ENCODE measurements around the gene NCOA1. TPM values are rescaled to one million over a fixed set of nuclear protein-coding genes. Genes with fewer than 3 reads are reported as not detected.

The NCOA1 gene
- total and polyA plus RNA-seq, 2 donors (not counting 3 experiments of a cell fraction or from before 2014, with no cell fraction given) = 11.4 to 14.1 TPM

DNA sequence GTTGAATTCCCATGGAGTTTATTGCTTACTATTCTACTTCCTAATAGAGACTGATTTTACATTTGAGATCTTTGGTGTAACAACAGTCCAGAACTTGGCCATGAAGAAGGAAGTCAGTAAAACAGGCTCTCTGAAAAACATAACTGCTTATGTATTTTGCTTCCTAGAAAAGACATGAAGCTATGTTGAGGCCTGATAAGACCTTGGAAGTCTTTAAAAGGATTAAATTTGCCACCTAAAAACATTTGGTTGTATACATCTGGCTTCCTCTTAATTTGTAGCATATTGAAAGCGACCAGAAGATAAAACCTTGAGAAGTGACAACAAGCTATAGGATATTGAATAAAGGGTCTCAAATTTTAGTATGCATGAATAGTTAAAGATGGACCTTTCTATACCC, 265.7 kb downstream of the NCOA1 start:
- dilution Hi-C loops (cut with MboI; ENCODE audit: extremely low pct_ligation_motif_present, low sequenced_read_pairs) (no loop called here), intact Hi-C loops (cut with micrococcal nuclease) (no loop called here)
- peaks cover 0 to 7% of the 10 kb centered on the region in 2 experiments for H3K36me3 ChIP-seq (ENCODE audit: control insufficient read depth in 2 of 2, extremely low read depth in 1 of 2, insufficient read depth in 2 of 2, low read length in 2 of 2)
- CTCF ChIA-PET = no interaction called here
- no peaks in the 10 kb centered on the region for H3K27me3 ChIP-seq (ENCODE audit: control insufficient read depth in 2 of 2, insufficient read depth in 2 of 2, low read length in 2 of 2)
- H3K9me1 ChIP-seq (replicated peaks; ENCODE audit: control insufficient read depth, extremely low read depth, insufficient read depth, low read length) = no peaks in the 10 kb centered on the region
- H3K27ac ChIP-seq (ENCODE audit: insufficient read depth, low read depth, low read length) = no peak overlapping the region
- H4K20me1 ChIP-seq (replicated peaks; ENCODE audit: control insufficient read depth, extremely low read depth, insufficient read depth, low read length) = no peaks in the 10 kb centered on the region
- TF ChIP-seq POLR2AphosphoS5 (IDR thresholded peaks at IDR 0.05; ENCODE audit: insufficient read depth, low read depth, low read length) (no peak), GATA2 (IDR thresholded peaks at IDR 0.05; ENCODE audit: insufficient read depth, insufficient read length, low read depth, low read length) (no peak), FOS (IDR thresholded peaks at IDR 0.05; ENCODE audit: borderline replicate concordance, insufficient read depth, low read length) (no peak), EZH2 (IDR thresholded peaks at IDR 0.05; ENCODE audit: borderline replicate concordance, low read depth, low read length, severe bottlenecking) (no peak), POLR2A (IDR thresholded peaks at IDR 0.05; ENCODE audit: low read depth, low read length) (no peak), JUN (IDR thresholded peaks at IDR 0.05; ENCODE audit: borderline replicate concordance, insufficient read depth, insufficient read length, low read depth) (no peak), CTCF (IDR thresholded peaks at IDR 0.05; ENCODE audit: extremely low read depth in 1 of 2, insufficient read depth in 1 of 2, low read depth in 1 of 2, low read length in 2 of 2) (no peak)
- TF ChIP-seq, protein P1, sequence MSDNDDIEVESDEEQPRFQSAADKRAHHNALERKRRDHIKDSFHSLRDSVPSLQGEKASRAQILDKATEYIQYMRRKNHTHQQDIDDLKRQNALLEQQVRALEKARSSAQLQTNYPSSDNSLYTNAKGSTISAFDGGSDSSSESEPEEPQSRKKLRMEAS (IDR thresholded peaks at IDR 0.05; ENCODE audit: insufficient read depth, insufficient read length) = no peak
- no peak overlapping the region for H3K4me3 ChIP-seq (replicated peaks in 1 of 3; ENCODE audit: insufficient read depth in 1 of 3, low read depth in 1 of 3, low read length in 3 of 3)
- no peak overlapping the region for H3K4me2 ChIP-seq (ENCODE audit: insufficient read depth, low read length)
- no peaks in the 10 kb centered on the region for H3K9me3 ChIP-seq (replicated peaks; ENCODE audit: control insufficient read depth, insufficient read depth, low read length)
- H3K9ac ChIP-seq (replicated peaks; ENCODE audit: extremely low read depth, insufficient read depth, low read length) = no peak overlapping the region
- FAIRE-seq = no peak
- H3K79me2 ChIP-seq (ENCODE audit: control insufficient read depth, insufficient read depth, low read length) = no peaks in the 10 kb centered on the region
- POLR2A ChIA-PET = no interaction called here
- no peak overlapping the region for H2AFZ ChIP-seq (ENCODE audit: low read depth, low read length)
- no TSS peak for BruUV-seq (replicated peaks)
- no peak for DNase-seq (ENCODE audit: low read depth, low spot score)
- no peaks in the 10 kb centered on the region for H3K4me1 ChIP-seq (ENCODE audit: control insufficient read depth, extremely low read depth, insufficient read depth, low read length)

Data from endothelial cell of umbilical vein (primary cell).